A549 (cell line): ENCODE data around the gene MED12L.

Source experiments
- CEBPB ChIP-seq, 2 experiments: fragments of >200 bp in 1 of 2; sonication (Bioruptor Twin) in 1 of 2; formaldehyde crosslinking in 1 of 2; IDR thresholded peaks; 2 replicates each; pipeline ENCODE4 v1.6.1; 2012 to 2016
- CTCF ChIP-seq: fragments of >200 bp; sonication (Bioruptor Twin); formaldehyde crosslinking; IDR thresholded peaks from 3 replicates; pipeline ENCODE4 v1.5.1; 2016
- KDM1A ChIP-seq: fragments of 200-600 bp; sonication (generic); IDR thresholded peaks from 2 replicates; pipeline ENCODE4 v1.6.1; 2016; ENCODE audit warnings: low read depth, mild to moderate bottlenecking

DNA sequence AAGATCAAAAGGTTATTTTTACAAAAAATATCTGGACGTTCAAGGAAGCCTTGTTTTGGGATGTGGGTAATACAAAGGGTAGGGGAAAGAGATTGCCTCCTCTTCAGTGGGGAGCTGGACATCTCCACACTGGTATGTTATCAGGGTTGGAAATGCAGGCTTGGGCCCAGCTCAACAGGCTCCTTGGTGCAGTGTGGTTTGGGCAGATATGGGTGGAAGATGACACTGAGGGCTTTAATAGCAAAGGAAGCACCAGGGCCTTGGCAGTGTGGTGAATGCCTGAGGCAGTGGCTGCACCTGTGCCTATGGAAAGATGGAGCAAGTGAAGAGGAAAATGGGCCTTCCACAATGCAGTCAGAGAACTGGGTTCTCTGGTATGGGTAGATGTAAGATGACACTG is 11.2 kb upstream of the MED12L start:
- TF ChIP-seq CTCF (no peak), KDM1A (no peak), CEBPB (IDR thresholded peaks at IDR 0.05) (no peak)
